ENCODE results near the gene TAGLN3.
A peak's percentile ranks its signal among the peaks of the same experiment; 100 is the strongest.

Gene TAGLN3

GRCh38 chr3:112009670-112010069 lies 10.9 kb downstream of the TAGLN3 start:
- no peak for FAIRE-seq
- TF ChIP-seq POLR2A (IDR thresholded peaks at IDR 0.05; ENCODE audit: low read depth, low read length) = no peak
- no peak for DNase-seq (ENCODE audit: insufficient read length, low spot score)

GRCh38 chr3:112010636-112011035 lies 11.9 kb downstream of the TAGLN3 start:
- DNase-seq (ENCODE audit: insufficient read length, low spot score) (no peak), FAIRE-seq (no peak)
- TF ChIP-seq POLR2A (IDR thresholded peaks at IDR 0.05; ENCODE audit: low read depth, low read length) = no peak

GRCh38 chr3:112011376-112011940 lies 12.7 kb downstream of the TAGLN3 start:
- DNase-seq (ENCODE audit: insufficient read length, low spot score) (no peak), FAIRE-seq (no peak)
- no peak for TF ChIP-seq POLR2A (IDR thresholded peaks at IDR 0.05; ENCODE audit: low read depth, low read length)

- no peak for FAIRE-seq
- no peak for TF ChIP-seq POLR2A (IDR thresholded peaks at IDR 0.05; ENCODE audit: low read depth, low read length)
- DNase-seq (ENCODE audit: insufficient read length, low spot score) = no peak
Measured at GRCh38 chr3:112012205-112012992, 13.7 kb downstream of the TAGLN3 start.

- TF ChIP-seq POLR2A (IDR thresholded peaks at IDR 0.05; ENCODE audit: low read depth, low read length) = no peak
- FAIRE-seq (peak; percentile 57), DNase-seq (ENCODE audit: insufficient read length, low spot score) (peak; percentile 32)
Measured at GRCh38 chr3:112013058-112013783, 14.5 kb downstream of the TAGLN3 start.

GRCh38 chr3:112013784-112014143 lies 15.0 kb downstream of the TAGLN3 start:
- DNase-seq (ENCODE audit: insufficient read length, low spot score) (no peak), FAIRE-seq (no peak)
- TF ChIP-seq POLR2A (IDR thresholded peaks at IDR 0.05; ENCODE audit: low read depth, low read length) = no peak

GRCh38 chr3:112017091-112017490 lies 18.4 kb downstream of the TAGLN3 start:
- no peak for TF ChIP-seq POLR2A (IDR thresholded peaks at IDR 0.05; ENCODE audit: low read depth, low read length)
- no peak for FAIRE-seq
- DNase-seq (ENCODE audit: insufficient read length, low spot score) = no peak

- FAIRE-seq = no peak
- DNase-seq (ENCODE audit: insufficient read length, low spot score) = no peak
- no peak for TF ChIP-seq POLR2A (IDR thresholded peaks at IDR 0.05; ENCODE audit: low read depth, low read length)
Measured at GRCh38 chr3:112018712-112019111, 20.0 kb downstream of the TAGLN3 start.

- FAIRE-seq = no peak
- no peak for TF ChIP-seq POLR2A (IDR thresholded peaks at IDR 0.05; ENCODE audit: low read depth, low read length)
- no peak for DNase-seq (ENCODE audit: insufficient read length, low spot score)
Measured at GRCh38 chr3:112019716-112020115, 21.0 kb downstream of the TAGLN3 start.

- TF ChIP-seq POLR2A (IDR thresholded peaks at IDR 0.05; ENCODE audit: low read depth, low read length) = no peak
- DNase-seq (ENCODE audit: insufficient read length, low spot score) (no peak), FAIRE-seq (no peak)
Measured at GRCh38 chr3:112020674-112021085, 22.0 kb downstream of the TAGLN3 start.

GRCh38 chr3:112027142-112027541 lies 28.4 kb downstream of the TAGLN3 start:
- no peak for FAIRE-seq
- no peak for TF ChIP-seq POLR2A (IDR thresholded peaks at IDR 0.05; ENCODE audit: low read depth, low read length)
- no peak for DNase-seq (ENCODE audit: insufficient read length, low spot score)

- TF ChIP-seq POLR2A (IDR thresholded peaks at IDR 0.05; ENCODE audit: low read depth, low read length) = no peak
- no peak for DNase-seq (ENCODE audit: insufficient read length, low spot score)
- no peak for FAIRE-seq
Measured at GRCh38 chr3:112027826-112028225, 29.1 kb downstream of the TAGLN3 start.

GRCh38 chr3:112030901-112031300 lies 32.2 kb downstream of the TAGLN3 start:
- no peak for FAIRE-seq
- no peak for DNase-seq (ENCODE audit: insufficient read length, low spot score)

GRCh38 chr3:112032098-112032731 lies 33.5 kb downstream of the TAGLN3 start:
- no peak for FAIRE-seq
- DNase-seq (ENCODE audit: insufficient read length, low spot score) = no peak

More at GRCh38 chr3:112030901-112031300, 32.2 kb downstream of the TAGLN3 start:
- TF ChIP-seq POLR2A (IDR thresholded peaks at IDR 0.05; ENCODE audit: low read depth, low read length) = no peak

More at GRCh38 chr3:112032098-112032731, 33.5 kb downstream of the TAGLN3 start:
- no peak for TF ChIP-seq POLR2A (IDR thresholded peaks at IDR 0.05; ENCODE audit: low read depth, low read length)
